Measurements from ENCODE around the gene CAMSAP1. TPM values are rescaled to one million over a fixed set of nuclear protein-coding genes. Genes with fewer than 3 reads are reported as not detected.

The CAMSAP1 gene
- total and polyA plus RNA-seq, 2 donors (not counting 1 experiment from before 2014, with no cell fraction given), result 5.0 to 18.8 TPM

- no peak overlapping the region for H3K4me2 ChIP-seq (ENCODE audit: extremely low read depth, insufficient read depth, low read length)
- no peak overlapping the region for H3K4me3 ChIP-seq (replicated peaks in 1 of 4; ENCODE audit: control extremely low read depth in 1 of 4, insufficient read depth in 1 of 4, low read depth in 3 of 4, low read length in 4 of 4)
- no peak overlapping the region for H3K9ac ChIP-seq (ENCODE audit: insufficient read depth, low read length)
- DNase-seq (ENCODE audit: low read depth in 2 of 2), result no peak
- H3K27ac ChIP-seq (ENCODE audit: insufficient read depth, low read length), result no peak overlapping the region
- no peaks in the 10 kb centered on the region for H4K20me1 ChIP-seq (ENCODE audit: control insufficient read depth, extremely low read depth, insufficient read depth, low read length)
- H3K4me1 ChIP-seq (ENCODE audit: control insufficient read depth, extremely low read depth, insufficient read depth, low read length), result no peaks in the 10 kb centered on the region
- no peaks in the 10 kb centered on the region for H3K36me3 ChIP-seq (ENCODE audit: control insufficient read depth, insufficient read depth, low read length)
- no peak for TF ChIP-seq EZH2 (IDR thresholded peaks at IDR 0.05; ENCODE audit: low read length, missing control alignments)
- no peak for TF ChIP-seq CTCF (conservative IDR thresholded peaks at IDR 0.05 in 1 of 2, IDR thresholded peaks at IDR 0.05 in 1 of 2; ENCODE audit: low read depth in 1 of 2, low read length in 2 of 2)
- no peaks in the 10 kb centered on the region for H3K79me2 ChIP-seq (ENCODE audit: control insufficient read depth, insufficient read depth, low read length)
- no peaks in the 10 kb centered on the region for H3K9me3 ChIP-seq (ENCODE audit: control insufficient read depth, insufficient read depth, low read depth, low read length)
- no peaks in the 10 kb centered on the region for H3K27me3 ChIP-seq (ENCODE audit: control insufficient read depth, insufficient read depth, low read length)
- H2AFZ ChIP-seq (ENCODE audit: low read length), result no peak overlapping the region
Observed at GRCh38 chr9:135783540-135784245, 123.7 kb downstream of the CAMSAP1 start.

- TF ChIP-seq EZH2 (IDR thresholded peaks at IDR 0.05; ENCODE audit: low read length, missing control alignments), result no peak
- TF ChIP-seq CTCF (conservative IDR thresholded peaks at IDR 0.05 in 1 of 2, IDR thresholded peaks at IDR 0.05 in 1 of 2; ENCODE audit: low read depth in 1 of 2, low read length in 2 of 2), result no peak
- Histone ChIP-seq H3K79me2 (ENCODE audit: control insufficient read depth, insufficient read depth, low read length) (no peaks in the 10 kb centered on the region), H2AFZ (ENCODE audit: low read length) (no peak overlapping the region), H4K20me1 (ENCODE audit: control insufficient read depth, extremely low read depth, insufficient read depth, low read length) (no peaks in the 10 kb centered on the region), H3K9ac (ENCODE audit: insufficient read depth, low read length) (no peak overlapping the region), H3K27me3 (ENCODE audit: control insufficient read depth, insufficient read depth, low read length) (no peaks in the 10 kb centered on the region), H3K4me2 (ENCODE audit: extremely low read depth, insufficient read depth, low read length) (no peak overlapping the region), H3K9me3 (ENCODE audit: control insufficient read depth, insufficient read depth, low read depth, low read length) (no peaks in the 10 kb centered on the region), H3K36me3 (ENCODE audit: control insufficient read depth, insufficient read depth, low read length) (no peaks in the 10 kb centered on the region), H3K27ac (ENCODE audit: insufficient read depth, low read length) (no peak overlapping the region), H3K4me3 (replicated peaks in 1 of 4; ENCODE audit: control extremely low read depth in 1 of 4, insufficient read depth in 1 of 4, low read depth in 3 of 4, low read length in 4 of 4) (no peak overlapping the region), H3K4me1 (ENCODE audit: control insufficient read depth, extremely low read depth, insufficient read depth, low read length) (no peaks in the 10 kb centered on the region)
- no peak for DNase-seq (ENCODE audit: low read depth in 2 of 2)
Observed at GRCh38 chr9:135782946-135783345, 124.4 kb downstream of the CAMSAP1 start.

- H3K27me3 ChIP-seq (ENCODE audit: control insufficient read depth, insufficient read depth, low read length), result no peaks in the 10 kb centered on the region
- H3K4me2 ChIP-seq (ENCODE audit: extremely low read depth, insufficient read depth, low read length), result no peak overlapping the region
- H3K36me3 ChIP-seq (ENCODE audit: control insufficient read depth, insufficient read depth, low read length), result no peaks in the 10 kb centered on the region
- H4K20me1 ChIP-seq (ENCODE audit: control insufficient read depth, extremely low read depth, insufficient read depth, low read length), result no peaks in the 10 kb centered on the region
- H3K9me3 ChIP-seq (ENCODE audit: control insufficient read depth, insufficient read depth, low read depth, low read length), result no peaks in the 10 kb centered on the region
- no peak for TF ChIP-seq CTCF (conservative IDR thresholded peaks at IDR 0.05 in 1 of 2, IDR thresholded peaks at IDR 0.05 in 1 of 2; ENCODE audit: low read depth in 1 of 2, low read length in 2 of 2)
- no peak for TF ChIP-seq EZH2 (IDR thresholded peaks at IDR 0.05; ENCODE audit: low read length, missing control alignments)
- no peak overlapping the region for H3K4me3 ChIP-seq (replicated peaks in 1 of 4; ENCODE audit: control extremely low read depth in 1 of 4, insufficient read depth in 1 of 4, low read depth in 3 of 4, low read length in 4 of 4)
- H3K4me1 ChIP-seq (ENCODE audit: control insufficient read depth, extremely low read depth, insufficient read depth, low read length), result no peaks in the 10 kb centered on the region
- H3K27ac ChIP-seq (ENCODE audit: insufficient read depth, low read length), result no peak overlapping the region
- H2AFZ ChIP-seq (ENCODE audit: low read length), result no peak overlapping the region
- H3K79me2 ChIP-seq (ENCODE audit: control insufficient read depth, insufficient read depth, low read length), result no peaks in the 10 kb centered on the region
- no peak for DNase-seq (ENCODE audit: low read depth in 2 of 2)
- H3K9ac ChIP-seq (ENCODE audit: insufficient read depth, low read length), result no peak overlapping the region
Observed at GRCh38 chr9:135780626-135781025, 126.7 kb downstream of the CAMSAP1 start.
